Naive thymus-derived CD4-positive, alpha-beta T cell (primary cell): ENCODE measurements around the gene MAS1L. TPM values are rescaled to one million over a fixed set of nuclear protein-coding genes. Genes with fewer than 3 reads are reported as not detected.

Source experiments
- ATAC-seq: fragments of 150-1000 bp; cut with Tn5 transposase; 2 replicates; pipeline ENCODE4 v1.10.0; 2021; ENCODE audit warnings: mild to moderate bottlenecking, moderate library complexity
- CTCF ChIA-PET: fragments of 350-600 bp; sonication (Branson Sonifier 250); formaldehyde crosslinking; loops from one replicate; lab custom pipeline; 2021; ENCODE audit warnings: antibody characterized with exemption; lab: Charles Lee
- POLR2A ChIA-PET: fragments of 350-600 bp; sonication (Branson Sonifier 250); formaldehyde crosslinking; loops from one replicate; lab custom pipeline; 2021; ENCODE audit warnings: antibody characterized with exemption, inconsistent platforms; lab: Charles Lee
- DNase-seq, 9 donors: peaks; one replicate each; pipeline versions ENCODE4 v3.0.0 to v3.0.0-alpha.2; 2020 to 2022; ENCODE audit warnings: mixed read lengths in 1 of 9
- H3K27ac ChIP-seq: one replicate; pipeline ENCODE4 v1.7.0; 2013; ENCODE audit warnings: mild to moderate bottlenecking, low read depth, low read length, moderate library complexity
- H3K27me3 ChIP-seq, 2 donors: one replicate each; pipeline ENCODE4 v1.7.0; 2013; ENCODE audit warnings: low read length in 2 of 2, mild to moderate bottlenecking in 2 of 2, moderate library complexity in 2 of 2; ENCODE audit not compliant: control insufficient read depth in 2 of 2, insufficient read depth in 2 of 2
- H3K36me3 ChIP-seq, 3 experiments: 1 replicate in 2 of 3; 2 replicates in 1 of 3; pipeline ENCODE4 v1.7.0; 2013; ENCODE audit warnings: low read length in 3 of 3, mild to moderate bottlenecking in 3 of 3, moderate library complexity in 1 of 3; ENCODE audit not compliant: insufficient read depth in 3 of 3, control insufficient read depth in 2 of 3
- H3K4me1 ChIP-seq, 2 donors: one replicate each; pipeline ENCODE4 v1.7.0; 2013; ENCODE audit warnings: low read length in 2 of 2, mild to moderate bottlenecking in 2 of 2, moderate library complexity in 1 of 2; ENCODE audit not compliant: control insufficient read depth in 2 of 2, insufficient read depth in 2 of 2
- H3K4me3 ChIP-seq: 2 replicates; pipeline ENCODE4 v1.7.0; 2013; ENCODE audit warnings: mild to moderate bottlenecking, low read length
- H3K9me3 ChIP-seq, 3 experiments: 1 replicate in 2 of 3; 2 replicates in 1 of 3; pipeline ENCODE4 v1.7.0; 2013; ENCODE audit warnings: low read length in 3 of 3; ENCODE audit not compliant: control insufficient read depth in 2 of 3
- H3K27ac Mint-ChIP-seq, 9 donors: one replicate each; pipeline ENCODE4 v1.8.0; 2020 to 2022; ENCODE audit warnings: mixed read lengths in 9 of 9, mild to moderate bottlenecking in 8 of 9, moderate library complexity in 5 of 9, inconsistent platforms in 2 of 9
- H3K27me3 Mint-ChIP-seq, 5 donors: one replicate each; pipeline ENCODE4 v1.8.0; 2021 to 2022; ENCODE audit warnings: mixed read lengths in 5 of 5, mild to moderate bottlenecking in 1 of 5
- H3K36me3 Mint-ChIP-seq, 5 donors: one replicate each; pipeline ENCODE4 v1.8.0; 2020 to 2022; ENCODE audit warnings: mixed read lengths in 5 of 5, mild to moderate bottlenecking in 3 of 5, inconsistent platforms in 1 of 5
- H3K4me1 Mint-ChIP-seq, 7 donors: one replicate each; pipeline ENCODE4 v1.8.0; 2020 to 2022; ENCODE audit warnings: mixed read lengths in 7 of 7, mild to moderate bottlenecking in 3 of 7, inconsistent platforms in 1 of 7
- H3K4me3 Mint-ChIP-seq, 10 donors: one replicate each; pipeline ENCODE4 v1.8.0; 2020 to 2022; ENCODE audit warnings: mild to moderate bottlenecking in 10 of 10, mixed read lengths in 10 of 10, moderate library complexity in 6 of 10, inconsistent platforms in 2 of 10
- H3K9me3 Mint-ChIP-seq, 11 donors: one replicate each; pipeline ENCODE4 v1.8.0; 2020 to 2022; ENCODE audit warnings: mixed read lengths in 11 of 11, mild to moderate bottlenecking in 4 of 11, inconsistent platforms in 1 of 11, moderate library complexity in 1 of 11
- intact Hi-C, 2 donors: fragments of 100-400 bp; cut with micrococcal nuclease; formaldehyde crosslinking; loops; one replicate each; pipeline ENCODE4 v1.15.1; 2023
- polyA plus RNA-seq, 2 donors: library from polyadenylated mRNA; unstranded; fragments of 300-500 nt; fragmentation: Illumina TruSeq; gene quantifications; one replicate each; pipeline ENCODE4 v1.2.3, GENCODE V29; 2021
- total RNA-seq, 6 experiments: library from RNA in 5 of 6; stranded (reverse) in 5 of 6; gene quantifications; 1 replicate in 5 of 6; 2 replicates in 1 of 6; pipeline ENCODE4 v1.2.3 and lab custom pipeline; 2021 to 2026

Gene MAS1L
- total and polyA plus RNA-seq, 7 experiments from 2014 or later = not detected

- Mint-ChIP-seq H3K36me3 (no peaks in the 10 kb centered on the region), H3K4me1 (peaks cover 0 to 1% (median 0%) of the 10 kb centered on the region in 7 donors), H3K4me3 (no peak overlapping the region), H3K9me3 (peaks cover 0 to 3% (median 0%) of the 10 kb centered on the region in 11 donors), H3K27me3 (peaks cover 3 to 38% (median 22%) of the 10 kb centered on the region in 5 donors), H3K27ac (peak overlapping the region in 1 of 9 donors; percentile 52)
- Histone ChIP-seq H3K4me1 (no peaks in the 10 kb centered on the region), H3K27me3 (peaks cover 0 to 3% of the 10 kb centered on the region in 2 donors), H3K9me3 (no peaks in the 10 kb centered on the region), H3K27ac (no peak overlapping the region), H3K4me3 (no peak overlapping the region), H3K36me3 (no peaks in the 10 kb centered on the region)
- intact Hi-C loops = no loop called here
- no peak for DNase-seq
- POLR2A ChIA-PET = no interaction called here
- no peak for ATAC-seq
- CTCF ChIA-PET = no interaction called here
Observed at GRCh38 chr6:29489286-29489685, 1.5 kb upstream of the MAS1L start.

- DNase-seq (no peak), ATAC-seq (no peak)
- no peak overlapping the region for H3K4me3 Mint-ChIP-seq
- peaks cover 0 to 3% (median 0%) of the 10 kb centered on the region in 11 donors for H3K9me3 Mint-ChIP-seq
- Histone ChIP-seq H3K27me3 (peaks cover 0 to 3% of the 10 kb centered on the region in 2 donors), H3K36me3 (no peaks in the 10 kb centered on the region), H3K4me1 (no peaks in the 10 kb centered on the region), H3K9me3 (no peaks in the 10 kb centered on the region), H3K27ac (no peak overlapping the region), H3K4me3 (no peak overlapping the region)
- no peak overlapping the region for H3K27ac Mint-ChIP-seq
- H3K36me3 Mint-ChIP-seq = no peaks in the 10 kb centered on the region
- intact Hi-C loops = no loop called here
- ChIA-PET POLR2A (no interaction called here), CTCF (no interaction called here)
- peaks cover 3 to 36% (median 22%) of the 10 kb centered on the region in 5 donors for H3K27me3 Mint-ChIP-seq
- peaks cover 0 to 1% (median 0%) of the 10 kb centered on the region in 7 donors for H3K4me1 Mint-ChIP-seq
Observed at GRCh38 chr6:29488874-29489273, 1.1 kb upstream of the MAS1L start.

GRCh38 chr6:29487131-29487530 lies 625 bp downstream of the MAS1L start:
- CTCF ChIA-PET = interaction anchor here (0.5 kb wide), 1 partner anchor 19 kb away, joined by 3 read pairs; no protein-coding TSS in a partner anchor
- Histone ChIP-seq H3K4me1 (no peaks in the 10 kb centered on the region), H3K36me3 (no peaks in the 10 kb centered on the region), H3K4me3 (no peak overlapping the region), H3K27me3 (peaks cover 0 to 3% of the 10 kb centered on the region in 2 donors), H3K9me3 (no peaks in the 10 kb centered on the region), H3K27ac (no peak overlapping the region)
- no peaks in the 10 kb centered on the region for H3K36me3 Mint-ChIP-seq
- POLR2A ChIA-PET = no interaction called here
- no peak for DNase-seq
- no peak for ATAC-seq
- H3K4me3 Mint-ChIP-seq = no peak overlapping the region
- peaks cover 0 to 1% (median 0%) of the 10 kb centered on the region in 7 donors for H3K4me1 Mint-ChIP-seq
- intact Hi-C loops = no loop called here
- peaks cover 0 to 3% (median 0%) of the 10 kb centered on the region in 11 donors for H3K9me3 Mint-ChIP-seq
- H3K27ac Mint-ChIP-seq = no peak overlapping the region
- H3K27me3 Mint-ChIP-seq = peaks cover 5 to 38% (median 28%) of the 10 kb centered on the region in 5 donors

GRCh38 chr6:29486577-29486976 lies 1.2 kb downstream of the MAS1L start:
- peaks cover 0 to 1% (median 0%) of the 10 kb centered on the region in 7 donors for H3K4me1 Mint-ChIP-seq
- Histone ChIP-seq H3K4me3 (no peak overlapping the region), H3K27ac (no peak overlapping the region), H3K27me3 (peaks cover 0 to 3% of the 10 kb centered on the region in 2 donors), H3K4me1 (no peaks in the 10 kb centered on the region), H3K9me3 (no peaks in the 10 kb centered on the region), H3K36me3 (no peaks in the 10 kb centered on the region)
- ATAC-seq (no peak), DNase-seq (no peak)
- ChIA-PET CTCF (no interaction called here), POLR2A (no interaction called here)
- H3K27me3 Mint-ChIP-seq = peaks cover 5 to 41% (median 34%) of the 10 kb centered on the region in 5 donors
- no peaks in the 10 kb centered on the region for H3K36me3 Mint-ChIP-seq
- no peak overlapping the region for H3K4me3 Mint-ChIP-seq
- no peak overlapping the region for H3K27ac Mint-ChIP-seq
- intact Hi-C loops = no loop called here
- peaks cover 0 to 3% (median 0%) of the 10 kb centered on the region in 11 donors for H3K9me3 Mint-ChIP-seq

GRCh38 chr6:29483735-29484134 lies 4.0 kb downstream of the MAS1L start:
- H3K4me1 ChIP-seq = no peaks in the 10 kb centered on the region
- intact Hi-C loops = no loop called here
- peaks cover 0 to 2% (median 0%) of the 10 kb centered on the region in 7 donors for H3K4me1 Mint-ChIP-seq
- DNase-seq (no peak), ATAC-seq (no peak)
- no peaks in the 10 kb centered on the region for H3K36me3 ChIP-seq
- ChIA-PET CTCF (interaction anchor here (1.0 kb wide), 1 partner anchor 107 kb away, joined by 4 read pairs; no protein-coding TSS in a partner anchor), POLR2A (no interaction called here)
- no peak overlapping the region for H3K4me3 Mint-ChIP-seq
- no peak overlapping the region for H3K27ac ChIP-seq
- H3K4me3 ChIP-seq = no peak overlapping the region
- peaks cover 0 to 7% (median 0%) of the 10 kb centered on the region in 11 donors for H3K9me3 Mint-ChIP-seq
- H3K27ac Mint-ChIP-seq = no peak overlapping the region
- peaks cover 8 to 40% (median 32%) of the 10 kb centered on the region in 5 donors for H3K27me3 Mint-ChIP-seq
- H3K36me3 Mint-ChIP-seq = no peaks in the 10 kb centered on the region
- no peaks in the 10 kb centered on the region for H3K9me3 ChIP-seq
- H3K27me3 ChIP-seq = no peaks in the 10 kb centered on the region

- no peak for ATAC-seq
- no peaks in the 10 kb centered on the region for H3K9me3 ChIP-seq
- H3K27ac ChIP-seq = no peak overlapping the region
- no peak for DNase-seq
- ChIA-PET POLR2A (no interaction called here), CTCF (interaction anchor here (1.0 kb wide), 1 partner anchor 107 kb away, joined by 4 read pairs; no protein-coding TSS in a partner anchor)
- H3K36me3 ChIP-seq = no peaks in the 10 kb centered on the region
- H3K4me1 ChIP-seq = no peaks in the 10 kb centered on the region
- Mint-ChIP-seq H3K36me3 (no peaks in the 10 kb centered on the region), H3K4me1 (peaks cover 0 to 2% (median 0%) of the 10 kb centered on the region in 7 donors), H3K27ac (no peak overlapping the region), H3K4me3 (no peak overlapping the region), H3K27me3 (peaks cover 8 to 40% (median 32%) of the 10 kb centered on the region in 5 donors), H3K9me3 (peaks cover 0 to 7% (median 0%) of the 10 kb centered on the region in 11 donors)
- intact Hi-C loops = no loop called here
- no peak overlapping the region for H3K4me3 ChIP-seq
- H3K27me3 ChIP-seq = no peaks in the 10 kb centered on the region
Observed at GRCh38 chr6:29483186-29483585, 4.6 kb downstream of the MAS1L start.

GRCh38 chr6:29479560-29479959 lies 8.2 kb downstream of the MAS1L start:
- Mint-ChIP-seq H3K36me3 (no peaks in the 10 kb centered on the region), H3K9me3 (peaks cover 0 to 7% (median 0%) of the 10 kb centered on the region in 11 donors), H3K27ac (no peak overlapping the region), H3K27me3 (peaks cover 8 to 23% (median 17%) of the 10 kb centered on the region in 5 donors), H3K4me3 (no peak overlapping the region), H3K4me1 (peaks cover 0 to 2% (median 0%) of the 10 kb centered on the region in 7 donors)
- Histone ChIP-seq H3K4me1 (no peaks in the 10 kb centered on the region), H3K27me3 (no peaks in the 10 kb centered on the region), H3K27ac (no peak overlapping the region), H3K9me3 (no peaks in the 10 kb centered on the region), H3K36me3 (no peaks in the 10 kb centered on the region), H3K4me3 (no peak overlapping the region)
- DNase-seq (no peak), ATAC-seq (no peak)
- intact Hi-C loops = no loop called here
- ChIA-PET POLR2A (no interaction called here), CTCF (no interaction called here)
